HepG2 (cell line): ENCODE data around the gene SLIT3. TPM values are rescaled to one million over a fixed set of nuclear protein-coding genes. Genes with fewer than 3 reads are reported as not detected.
A peak's percentile ranks its signal among the peaks of the same experiment; 100 is the strongest.
"Not testable (repeated sequence)": the region's sequence is repeated elsewhere in the genome, so short reads cannot be mapped to it uniquely, and the experiment has no call there.

Experiments
- ATAC-seq: fragments of 200-7000 bp; cut with Tn5 transposase; 3 replicates; pipeline ENCODE4 v1.9.1; 2020; ENCODE audit warnings: mild to moderate bottlenecking, moderate library complexity
- BruUV-seq: library from RNA; stranded (reverse); fragments of 400-500 nt; replicated peaks from 2 replicates; lab custom pipeline; 2021; lab: Mats Ljungman, UMichigan
- CTCF ChIA-PET: fragments of 300-600 bp; formaldehyde crosslinking; extraction: SDS; loops from one replicate; lab custom pipeline; 2021; ENCODE audit warnings: low total read pairs, inconsistent platforms, low intra/inter-chr PET ratio; lab: Yijun Ruan, JAX
- POLR2A ChIA-PET: fragments of 350-600 bp; sonication (Branson Sonifier 250); formaldehyde crosslinking; loops from one replicate; lab custom pipeline; 2020; ENCODE audit warnings: antibody characterized with exemption, inconsistent platforms; lab: Yijun Ruan, JAX
- DNase-seq: peaks from one replicate; pipeline ENCODE4 v3.0.0-alpha.2; 2015; ENCODE audit warnings: low spot score
- FAIRE-seq: peaks from 3 replicates; lab custom pipeline; 2011; peaks lifted over from hg19 to GRCh38; lab: Jason Lieb, UNC
- H2AFZ ChIP-seq: one replicate; pipeline ENCODE4 v1.6.1; 2011; ENCODE audit warnings: low read length, inconsistent platforms
- H3K27ac ChIP-seq: fragments of 300-600 bp; 3 replicates; pipeline ENCODE4 v1.8.0; 2011; ENCODE audit warnings: mixed run types, mild to moderate bottlenecking, mixed read lengths, low read length, inconsistent platforms; ENCODE audit not compliant: insufficient read depth; ENCODE audit errors: extremely low read length
- H3K27me3 ChIP-seq, 2 experiments: fragments of 200-600 bp in 1 of 2; 2 replicates in 1 of 2; 3 replicates in 1 of 2; pipeline versions ENCODE4 v1.6.0 to v1.8.0; 2011; ENCODE audit warnings: low read length in 2 of 2, mild to moderate bottlenecking in 2 of 2, moderate library complexity in 2 of 2, inconsistent platforms in 1 of 2; ENCODE audit not compliant: insufficient read depth in 2 of 2, control insufficient read depth in 1 of 2
- H3K36me3 ChIP-seq, 2 experiments: fragments of 200-600 bp in 1 of 2; replicated peaks in 1 of 2; 2 replicates in 1 of 2; 3 replicates in 1 of 2; pipeline versions ENCODE4 v1.5.1 to v1.8.0; 2011; ENCODE audit warnings: low read length in 2 of 2, inconsistent platforms in 1 of 2; ENCODE audit not compliant: insufficient read depth in 2 of 2, control insufficient read depth in 1 of 2
- H3K4me1 ChIP-seq: 2 replicates; pipeline ENCODE4 v1.5.1; 2012; ENCODE audit warnings: low read length, inconsistent platforms; ENCODE audit not compliant: insufficient read depth
- H3K4me2 ChIP-seq: 2 replicates; pipeline ENCODE4 v1.6.0; 2011; ENCODE audit warnings: low read depth, low read length, inconsistent platforms
- H3K4me3 ChIP-seq, 3 experiments: fragments of 200-600 bp in 1 of 3; sonication (generic), shearing (Covaris generic) in 1 of 3; replicated peaks in 1 of 3; 2 replicates each; pipeline ENCODE4 v1.5.1; 2011 to 2016; ENCODE audit warnings: low read length in 3 of 3, inconsistent platforms in 2 of 3, low read depth in 2 of 3, mild to moderate bottlenecking in 2 of 3, control low read depth in 1 of 3, mixed read lengths in 1 of 3; ENCODE audit not compliant: insufficient read depth in 1 of 3
- H3K79me2 ChIP-seq: one replicate; pipeline ENCODE4 v1.6.1; 2011; ENCODE audit warnings: low read length, inconsistent platforms; ENCODE audit not compliant: insufficient read depth
- H3K9ac ChIP-seq: 2 replicates; pipeline ENCODE4 v1.6.0; 2011; ENCODE audit warnings: mild to moderate bottlenecking, low read depth, low read length, inconsistent platforms; ENCODE audit not compliant: insufficient read depth
- H3K9me3 ChIP-seq: 2 replicates; pipeline ENCODE4 v1.5.1; 2012; ENCODE audit warnings: mild to moderate bottlenecking, low read length
- H4K20me1 ChIP-seq: 2 replicates; pipeline ENCODE4 v1.6.0; 2011; ENCODE audit warnings: inconsistent platforms, mild to moderate bottlenecking, low read length, moderate library complexity; ENCODE audit not compliant: insufficient read depth
- CEBPB ChIP-seq: IDR thresholded peaks from 2 replicates; pipeline ENCODE4 v1.6.1; 2011; ENCODE audit warnings: low read depth, low read length, improper control_type of control experiment, borderline replicate concordance
- CEBPG ChIP-seq: IDR thresholded peaks from 2 replicates; pipeline ENCODE4 v1.6.1; 2016
- DMTF1 ChIP-seq: sonication (generic); formaldehyde crosslinking; IDR thresholded peaks from 2 replicates; pipeline ENCODE4 v1.4.0; 2020; ENCODE audit warnings: mild to moderate bottlenecking, missing genetic modification reagents
- DNMT3B ChIP-seq: conservative IDR thresholded peaks from 2 replicates; pipeline ENCODE4 v1.6.1; 2016; ENCODE audit warnings: missing biosample characterization, control low read depth
- ISX ChIP-seq: sonication (generic); formaldehyde crosslinking; conservative IDR thresholded peaks from 2 replicates; pipeline ENCODE4 v1.5.0; 2020; ENCODE audit warnings: missing genetic modification reagents
- KDM5B ChIP-seq: sonication (generic); formaldehyde crosslinking; IDR thresholded peaks from 2 replicates; pipeline ENCODE4 v1.4.0; 2020; ENCODE audit warnings: missing genetic modification reagents, mild to moderate bottlenecking, borderline replicate concordance
- PRMT3 ChIP-seq: sonication (generic); formaldehyde crosslinking; IDR thresholded peaks from 2 replicates; pipeline ENCODE4 v1.8.1; 2022; ENCODE audit warnings: low read depth, mild to moderate bottlenecking, moderate library complexity, missing genetic modification reagents, borderline replicate concordance
- SKI ChIP-seq: fragments of 450-650 bp; IDR thresholded peaks from one replicate; pipeline ENCODE4 v1.6.1; 2018; ENCODE audit warnings: mild to moderate bottlenecking; ENCODE audit not compliant: partially characterized antibody
- TSC22D2 ChIP-seq: sonication (generic); formaldehyde crosslinking; IDR thresholded peaks from 2 replicates; pipeline ENCODE4 v1.5.1; 2020; ENCODE audit warnings: missing genetic modification reagents, mild to moderate bottlenecking, borderline replicate concordance
- ZNF124 ChIP-seq: sonication (generic); formaldehyde crosslinking; IDR thresholded peaks from 2 replicates; pipeline ENCODE4 v1.4.0; 2020; ENCODE audit warnings: missing genetic modification reagents
- ZNF180 ChIP-seq: sonication (generic); formaldehyde crosslinking; IDR thresholded peaks from 2 replicates; pipeline ENCODE4 v1.4.0; 2020; ENCODE audit warnings: low read depth, missing genetic modification reagents, borderline replicate concordance
- ZNF329 ChIP-seq: sonication (generic); formaldehyde crosslinking; IDR thresholded peaks from 2 replicates; pipeline ENCODE4 v1.9.0; 2021; ENCODE audit warnings: low read depth, mild to moderate bottlenecking, missing genetic modification reagents
- ZNF562 ChIP-seq: sonication (generic); formaldehyde crosslinking; IDR thresholded peaks from 2 replicates; pipeline ENCODE4 v1.8.0; 2022; ENCODE audit warnings: missing genetic modification reagents, borderline replicate concordance
- whole genome bisulfite sequencing: methylation state at CpG from one replicate; pipeline ENCODE4 v1.1.6; 2017; ENCODE audit warnings: low lambda C conversion rate; 5-methylcytosine and 5-hydroxymethylcytosine counted together
- in situ Hi-C: cut with HindIII; loops from 2 replicates; pipeline ENCODE4 v1.10.0; 2017; ENCODE audit warnings: low pct_unique_long_range_greater_than_20kb; ENCODE audit not compliant: extremely low pct_ligation_motif_present
- intact Hi-C: fragments of 100-400 bp; cut with micrococcal nuclease; formaldehyde crosslinking; loops from one replicate; pipeline ENCODE4 v1.10.0; 2022; ENCODE audit not compliant: unreplicated experiment
- polyA plus RNA-seq, 8 experiments: library from polyadenylated mRNA; depleted of rRNA in 3 of 8; stranded (reverse) in 7 of 8; unstranded in 1 of 8; fragments of >200 nt; fragmentation: Illumina TruSeq in 4 of 8; extraction: Trizol in 4 of 8; gene quantifications; 2 replicates each; pipeline versions ENCODE4 v1.2.1 to v1.2.3, GENCODE V29; 2011 to 2016; ENCODE audit warnings: low read depth in 4 of 8, missing spikeins in 1 of 8, mixed read lengths in 1 of 8; ENCODE audit not compliant: insufficient read depth in 1 of 8
- total RNA-seq, 5 experiments: library from RNA; depleted of rRNA; stranded (reverse); fragments of >200 nt; fragmentation: Illumina TruSeq; extraction: Trizol; gene quantifications; 2 replicates each; pipeline ENCODE4 v1.2.3, GENCODE V29; 2016; ENCODE audit warnings: low read depth in 1 of 5
- TF ChIP-seq, protein P1 (sequence below): sonication (generic); formaldehyde crosslinking; IDR thresholded peaks from 2 replicates; pipeline ENCODE4 v1.5.0; 2020; ENCODE audit warnings: mild to moderate bottlenecking, missing genetic modification reagents
- TF ChIP-seq, protein P2 (sequence below): IDR thresholded peaks from 2 replicates; pipeline ENCODE4 v1.6.1; 2016; ENCODE audit warnings: mild to moderate bottlenecking, missing biosample characterization, missing genetic modification reagents

SLIT3 gene
- total and polyA plus RNA-seq, 2 of the 13 experiments (the other 11 are each of a cell fraction or from before 2014, with no cell fraction given) = not detected

- POLR2A ChIA-PET, H3K9ac ChIP-seq, in situ Hi-C loops, DNase-seq, H3K4me2 ChIP-seq, BruUV-seq, H3K27me3 ChIP-seq, ATAC-seq, FAIRE-seq, CTCF ChIA-PET, H4K20me1 ChIP-seq, H3K9me3 ChIP-seq, H3K4me1 ChIP-seq, H3K27ac ChIP-seq, H2AFZ ChIP-seq, H3K79me2 ChIP-seq, intact Hi-C loops: not testable (repeated sequence)
- 32% methylated on average over 3 of the region's 3 CpGs for WGBS
- TF ChIP-seq CEBPG = 0 out of 2 replicates have a peak, but pooled peaks have one; percentile 14
- TF ChIP-seq, protein P1, sequence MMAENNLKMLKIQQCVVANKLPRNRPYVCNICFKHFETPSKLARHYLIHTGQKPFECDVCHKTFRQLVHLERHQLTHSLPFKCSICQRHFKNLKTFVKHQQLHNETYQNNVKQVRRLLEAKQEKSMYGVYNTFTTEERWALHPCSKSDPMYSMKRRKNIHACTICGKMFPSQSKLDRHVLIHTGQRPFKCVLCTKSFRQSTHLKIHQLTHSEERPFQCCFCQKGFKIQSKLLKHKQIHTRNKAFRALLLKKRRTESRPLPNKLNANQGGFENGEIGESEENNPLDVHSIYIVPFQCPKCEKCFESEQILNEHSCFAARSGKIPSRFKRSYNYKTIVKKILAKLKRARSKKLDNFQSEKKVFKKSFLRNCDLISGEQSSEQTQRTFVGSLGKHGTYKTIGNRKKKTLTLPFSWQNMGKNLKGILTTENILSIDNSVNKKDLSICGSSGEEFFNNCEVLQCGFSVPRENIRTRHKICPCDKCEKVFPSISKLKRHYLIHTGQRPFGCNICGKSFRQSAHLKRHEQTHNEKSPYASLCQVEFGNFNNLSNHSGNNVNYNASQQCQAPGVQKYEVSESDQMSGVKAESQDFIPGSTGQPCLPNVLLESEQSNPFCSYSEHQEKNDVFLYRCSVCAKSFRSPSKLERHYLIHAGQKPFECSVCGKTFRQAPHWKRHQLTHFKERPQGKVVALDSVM (CRISPR knock-in tag) = peak; percentile 92
- TF ChIP-seq CEBPB = peak; percentile 31; the same call in 1 of the 2 replicates
- TF ChIP-seq, all 625 proteins: peak for 3; not testable (repeated sequence) for 622
- not testable (repeated sequence) for H3K4me3 ChIP-seq, H3K36me3 ChIP-seq
These were observed 662.1 kb downstream of the SLIT3 start for GRCh38 chr5:168638846-168639245.

GRCh38 chr5:168637793-168638192 is 663.1 kb downstream of the SLIT3 start:
- WGBS = 0% methylated on average over 1 of the region's 1 CpG
- Histone ChIP-seq H2AFZ (no peak overlapping the region), H3K4me3 (no peak overlapping the region), H4K20me1 (no peaks in the 10 kb centered on the region), H3K36me3 (no peaks in the 10 kb centered on the region), H3K4me2 (no peak overlapping the region), H3K27me3 (no peaks in the 10 kb centered on the region), H3K27ac (no peak overlapping the region), H3K4me1 (peaks cover 5% of the 10 kb centered on the region; the same call in 1 of the 2 replicates), H3K9me3 (no peaks in the 10 kb centered on the region), H3K79me2 (no peaks in the 10 kb centered on the region), H3K9ac (no peak overlapping the region)
- POLR2A ChIA-PET = interaction anchor here (0.6 kb wide), 1 partner anchor 9 kb away, joined by 3 read pairs; no protein-coding TSS in a partner anchor
- in situ Hi-C loops (no loop called here), intact Hi-C loops (no loop called here)
- CTCF ChIA-PET = no interaction called here
- no peak for FAIRE-seq
- BruUV-seq = no TSS peak
- no peak for DNase-seq
- no peak for ATAC-seq
- TF ChIP-seq SKI (no peak), ZNF124 (CRISPR knock-in tag) (no peak), TSC22D2 (CRISPR knock-in tag) (no peak), KDM5B (no peak), DNMT3B (CRISPR knock-in tag) (no peak), ZNF180 (no peak), DMTF1 (CRISPR knock-in tag) (no peak), ZNF562 (CRISPR knock-in tag) (no peak), PRMT3 (CRISPR knock-in tag) (no peak), ZNF329 (CRISPR knock-in tag) (no peak), ISX (CRISPR knock-in tag) (no peak)
- TF ChIP-seq, protein P2, sequence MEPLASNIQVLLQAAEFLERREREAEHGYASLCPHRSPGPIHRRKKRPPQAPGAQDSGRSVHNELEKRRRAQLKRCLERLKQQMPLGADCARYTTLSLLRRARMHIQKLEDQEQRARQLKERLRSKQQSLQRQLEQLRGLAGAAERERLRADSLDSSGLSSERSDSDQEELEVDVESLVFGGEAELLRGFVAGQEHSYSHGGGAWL = no peak
